Brain pericyte (primary cell): Measurements from ENCODE around the gene KLHL40.

Experiments
- DNase-seq: peaks from one replicate; pipeline ENCODE4 v3.0.0-alpha.2; 2012; ENCODE audit warnings: low read depth, low spot score

KLHL40 gene

DNA sequence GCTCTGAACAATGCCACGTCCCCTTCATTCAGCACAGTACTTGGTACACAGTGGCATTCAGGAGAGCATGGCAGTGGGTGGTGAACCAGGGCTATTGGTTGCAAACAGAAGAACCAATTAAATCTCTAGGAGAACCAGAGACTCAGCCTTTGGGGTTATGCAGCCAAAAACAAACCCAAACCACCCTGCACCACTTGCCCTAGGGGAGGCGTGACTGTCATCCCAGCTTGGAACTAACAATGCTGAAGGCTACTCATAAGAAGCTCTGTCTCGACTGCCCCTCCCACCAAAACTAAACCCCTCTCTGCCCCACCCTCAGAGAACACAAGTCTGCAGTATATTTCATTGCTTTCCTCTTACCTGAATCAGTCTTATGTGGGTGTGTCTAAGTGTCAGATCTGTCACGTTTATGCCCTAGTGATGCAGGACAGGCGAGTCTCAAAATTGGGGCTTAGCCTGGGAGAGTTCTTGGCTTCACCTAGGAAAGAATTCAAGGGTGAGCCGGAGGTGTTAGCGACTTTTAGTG, 15.2 kb upstream of the KLHL40 start:
- no peak for DNase-seq

DNA sequence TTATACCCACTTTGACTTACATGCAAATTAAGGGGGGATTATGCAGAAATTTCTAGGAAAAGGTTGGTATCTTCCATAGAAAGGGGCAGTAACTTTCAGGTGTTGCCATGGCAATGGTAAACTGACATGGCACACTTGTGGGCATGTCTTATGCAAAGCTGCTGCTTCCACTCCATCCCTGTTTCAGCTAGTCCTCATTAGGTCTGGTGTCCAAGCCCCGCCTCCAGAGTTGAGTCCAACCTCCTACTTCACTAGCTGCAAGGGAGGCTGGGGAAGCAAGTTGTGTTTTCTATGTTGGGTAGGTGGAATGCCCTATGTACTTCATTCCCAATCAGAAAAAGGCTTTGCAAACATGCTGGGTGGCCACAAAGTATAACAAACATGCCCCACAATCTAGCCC, 14.7 kb upstream of the KLHL40 start:
- DNase-seq: no peak

DNA sequence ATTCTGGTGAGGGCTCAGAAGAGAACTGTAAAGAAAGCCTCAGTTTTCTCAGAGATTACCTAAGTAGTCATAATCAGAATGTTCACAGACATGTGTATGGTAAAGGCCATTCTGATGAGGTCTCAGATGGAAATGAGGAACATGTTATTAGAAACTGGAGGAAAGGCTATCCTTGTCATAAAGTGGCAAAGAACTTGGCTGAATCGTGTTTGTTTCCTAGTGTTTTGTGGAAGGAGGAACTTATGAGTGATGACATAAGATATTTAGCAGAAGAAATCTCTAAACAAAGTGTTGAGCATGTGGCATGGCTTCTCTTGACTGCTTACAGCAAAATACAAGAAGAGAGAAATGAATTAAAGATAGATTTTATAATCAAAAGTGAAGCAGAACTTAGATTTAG, 12.8 kb upstream of the KLHL40 start:
- DNase-seq: no peak

DNA sequence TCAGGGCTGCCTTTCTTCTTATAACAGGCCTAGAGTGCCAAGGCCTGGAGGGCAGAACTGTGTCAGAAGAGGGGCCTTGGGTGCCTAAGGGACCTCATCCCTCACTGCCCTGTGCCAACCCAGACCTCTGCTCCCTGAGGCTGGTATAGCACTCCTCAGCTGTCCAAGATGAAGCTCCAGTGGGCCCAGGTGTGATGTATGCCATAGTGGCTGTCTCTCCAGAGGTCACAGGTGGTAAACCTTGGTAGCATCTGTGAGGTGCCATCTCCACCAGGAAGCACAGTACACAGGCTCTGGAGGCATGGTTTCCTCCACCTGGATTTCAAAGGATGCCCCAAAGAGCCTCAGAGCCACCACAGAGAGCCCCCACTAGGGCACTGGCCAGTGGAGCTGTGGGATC, 12.3 kb upstream of the KLHL40 start:
- no peak for DNase-seq

DNA sequence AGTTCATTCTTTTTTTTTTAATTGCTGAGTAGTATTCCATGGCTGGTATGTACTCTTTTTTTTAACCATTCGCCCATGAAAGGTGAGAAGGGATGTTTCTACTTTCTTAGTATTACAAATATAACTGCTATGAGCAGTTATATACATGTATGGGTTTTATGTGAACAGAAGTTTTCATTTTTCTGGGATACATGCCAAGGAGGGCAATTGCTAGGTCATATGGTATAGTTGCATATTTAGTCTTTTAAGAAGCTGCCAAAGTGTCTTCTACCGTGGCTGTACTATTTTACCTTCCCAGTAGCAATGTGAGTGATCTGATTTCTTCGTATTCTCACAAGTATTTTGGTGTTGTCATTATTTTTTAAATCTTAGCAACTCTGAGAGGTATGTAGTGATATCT, 11.2 kb upstream of the KLHL40 start:
- no peak for DNase-seq

DNA sequence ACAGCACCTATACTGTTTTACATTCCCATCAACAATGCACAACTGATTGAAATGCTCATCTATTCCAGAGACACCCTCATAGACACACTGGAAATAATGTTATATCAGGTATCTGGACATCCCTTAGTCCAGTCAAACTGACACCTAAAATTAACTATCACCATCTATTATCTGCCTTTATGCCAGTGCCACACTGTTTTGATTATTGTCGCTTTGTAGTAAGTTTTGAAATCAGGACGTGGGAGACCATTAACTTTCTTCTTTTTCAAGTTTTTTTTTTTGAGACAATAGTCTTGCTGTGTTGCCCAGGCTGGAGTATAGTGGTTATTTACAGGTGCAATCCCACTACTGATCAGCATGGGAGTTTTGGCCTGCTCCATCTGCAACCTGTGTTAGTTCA, 9.4 kb upstream of the KLHL40 start:
- no peak for DNase-seq

DNA sequence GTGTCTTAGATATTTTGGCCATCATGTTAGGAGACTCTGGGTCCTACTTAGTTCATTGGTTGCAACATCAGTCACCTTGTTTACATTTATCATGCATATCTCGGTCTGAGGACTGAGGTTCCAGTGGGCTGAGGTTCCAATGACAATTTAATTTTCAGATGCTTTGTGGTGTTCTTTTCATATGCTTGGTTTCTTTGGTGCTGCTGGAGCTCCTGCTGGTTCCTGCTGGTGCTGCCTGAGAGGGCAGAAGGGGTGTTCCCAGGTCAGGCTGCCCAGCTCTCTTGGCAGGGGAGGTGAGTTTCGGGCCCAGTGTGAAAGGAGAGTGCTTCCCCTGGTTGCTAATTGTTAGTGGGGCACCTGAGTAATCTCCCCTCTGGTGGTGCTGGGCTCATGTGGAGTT, 6.9 kb upstream of the KLHL40 start:
- DNase-seq: no peak

DNA sequence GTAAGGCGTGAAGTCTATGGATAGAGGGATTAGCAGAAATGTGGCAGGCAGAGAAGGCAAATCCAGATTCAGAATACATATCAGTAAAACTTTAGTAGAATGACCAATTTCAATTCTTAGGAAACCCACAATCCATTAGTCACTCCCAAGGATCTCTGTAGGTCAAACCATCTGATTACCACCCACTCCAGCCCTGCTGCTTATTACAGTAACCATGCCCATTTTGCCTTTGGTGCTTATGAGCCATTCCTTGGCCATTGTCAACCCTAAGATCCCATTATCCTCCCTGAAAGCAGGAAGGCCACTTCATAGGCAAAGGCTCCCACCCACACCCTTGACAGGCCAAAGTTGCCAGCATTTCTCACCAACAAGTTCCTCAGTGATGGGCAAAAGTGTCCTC, 5.1 kb upstream of the KLHL40 start:
- DNase-seq: no peak

DNA sequence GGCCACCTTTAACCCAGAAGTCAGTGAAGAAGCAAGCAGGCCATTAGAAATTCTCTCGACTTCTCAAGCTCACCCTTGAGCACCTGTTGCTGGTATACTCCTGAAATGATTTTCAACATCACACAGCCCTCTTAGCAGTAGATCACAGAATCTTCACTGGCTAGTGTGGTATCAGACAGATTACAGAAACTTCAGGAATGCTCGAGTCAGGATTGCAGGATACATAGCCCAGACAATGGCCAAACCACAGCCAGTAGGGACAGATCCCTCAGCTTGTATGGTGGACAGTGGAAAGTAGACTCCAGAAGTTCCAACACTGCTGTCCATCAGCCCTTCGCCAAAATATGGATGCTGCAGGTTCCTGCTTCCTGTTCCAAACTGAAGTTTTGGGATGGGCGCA, 4.5 kb upstream of the KLHL40 start:
- no peak for DNase-seq

DNA sequence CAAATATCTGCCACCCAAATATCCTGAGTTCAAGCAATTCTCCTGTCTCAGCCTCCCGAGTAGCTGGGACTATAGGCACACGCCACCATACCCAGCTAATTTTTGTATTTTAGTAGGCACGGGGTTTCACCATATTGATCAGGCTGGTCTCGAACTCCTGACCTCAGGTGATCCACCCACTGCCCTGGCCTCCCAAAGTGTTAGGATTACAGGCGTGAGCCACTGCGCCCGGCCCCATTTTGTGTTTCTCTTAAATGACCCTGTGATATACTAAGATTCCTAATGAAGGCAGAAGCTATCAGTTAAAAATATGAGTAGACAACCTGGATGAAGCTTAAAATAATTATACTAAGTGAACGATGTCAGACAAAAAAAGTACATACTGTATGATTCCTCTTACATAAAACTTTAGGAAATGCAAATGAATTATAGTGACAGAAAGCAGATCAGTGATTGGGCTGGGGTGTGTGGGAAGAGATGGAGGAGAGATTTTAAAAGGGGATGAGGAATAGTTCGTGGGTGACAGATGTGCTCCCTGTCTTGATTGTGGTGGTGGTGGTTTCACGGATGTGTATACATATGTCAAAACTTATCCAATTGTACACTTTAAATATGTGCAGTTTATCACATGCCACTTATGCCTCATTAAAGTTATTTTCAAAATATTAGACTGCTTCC, 3.8 kb upstream of the KLHL40 start:
- DNase-seq: no peak

DNA sequence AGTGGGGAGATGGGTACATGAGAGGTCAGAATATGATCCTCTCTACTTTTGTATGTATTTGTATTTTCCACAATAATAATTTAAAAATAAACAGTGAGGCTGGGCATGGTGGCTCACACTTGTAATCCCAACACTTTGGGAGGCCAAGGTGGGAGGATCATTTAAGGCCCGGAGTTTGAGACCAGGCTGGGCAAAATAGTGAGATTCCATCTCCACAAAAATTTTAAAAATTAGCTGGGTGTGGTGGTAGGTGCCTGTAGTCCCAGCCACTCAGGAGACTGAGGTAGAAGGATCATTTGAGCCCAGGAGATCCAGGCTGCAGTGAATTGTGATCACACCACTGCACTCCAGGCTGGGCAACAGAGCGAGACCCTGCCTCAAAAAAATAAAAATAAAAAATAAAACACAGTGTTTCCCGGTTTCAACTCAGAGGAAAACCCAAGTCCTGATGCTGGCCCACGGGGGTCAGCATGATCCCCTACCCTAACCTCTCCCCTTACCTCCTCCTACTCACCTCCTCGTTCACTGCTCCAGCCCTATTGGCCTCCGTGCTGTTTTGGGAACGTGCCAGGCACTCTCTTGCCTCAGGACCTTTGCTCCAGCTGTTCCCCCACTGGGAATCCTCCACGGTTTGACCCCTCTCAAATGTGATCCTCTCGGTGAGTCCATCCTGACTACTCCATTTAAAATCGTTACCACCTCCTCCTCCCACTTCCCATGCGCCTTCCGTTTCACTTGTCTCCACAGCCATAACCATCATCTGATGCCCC, 2.9 kb upstream of the KLHL40 start:
- DNase-seq: no peak

DNA sequence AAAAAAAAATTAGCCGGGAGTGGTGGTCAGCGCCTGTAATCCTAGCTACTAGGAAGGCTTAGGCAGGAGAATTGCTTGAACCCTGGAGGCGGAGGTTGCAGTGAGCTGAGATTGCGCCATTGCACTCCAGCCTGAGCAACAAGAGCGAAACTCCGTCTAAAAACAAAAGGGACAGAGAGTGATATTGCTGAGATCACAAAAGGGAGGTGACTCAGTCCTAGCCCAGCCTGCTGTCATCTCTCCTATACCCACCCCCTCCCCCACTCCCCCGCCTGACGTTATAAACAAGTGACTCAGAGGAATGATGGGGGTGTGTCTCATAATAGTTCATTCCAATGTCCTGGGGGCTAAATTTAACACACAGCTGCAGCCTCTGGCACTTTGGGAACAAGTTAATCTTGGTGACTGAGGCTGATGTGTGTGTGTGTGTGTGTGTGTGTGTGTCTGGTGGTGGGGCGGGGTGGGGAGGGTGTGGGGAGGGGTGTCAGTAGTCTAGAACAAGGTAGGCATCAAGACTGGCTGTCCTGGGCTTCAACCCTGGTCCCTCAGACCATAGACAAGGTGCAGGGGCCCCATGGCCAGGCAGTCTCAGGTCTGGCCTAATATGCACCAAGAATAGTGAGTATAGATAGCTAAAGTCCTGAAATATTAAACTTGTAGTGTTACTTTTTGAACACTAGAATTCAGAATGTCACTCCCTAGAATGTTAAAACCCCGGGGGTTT, 1.3 kb upstream of the KLHL40 start:
- DNase-seq: no peak

DNA sequence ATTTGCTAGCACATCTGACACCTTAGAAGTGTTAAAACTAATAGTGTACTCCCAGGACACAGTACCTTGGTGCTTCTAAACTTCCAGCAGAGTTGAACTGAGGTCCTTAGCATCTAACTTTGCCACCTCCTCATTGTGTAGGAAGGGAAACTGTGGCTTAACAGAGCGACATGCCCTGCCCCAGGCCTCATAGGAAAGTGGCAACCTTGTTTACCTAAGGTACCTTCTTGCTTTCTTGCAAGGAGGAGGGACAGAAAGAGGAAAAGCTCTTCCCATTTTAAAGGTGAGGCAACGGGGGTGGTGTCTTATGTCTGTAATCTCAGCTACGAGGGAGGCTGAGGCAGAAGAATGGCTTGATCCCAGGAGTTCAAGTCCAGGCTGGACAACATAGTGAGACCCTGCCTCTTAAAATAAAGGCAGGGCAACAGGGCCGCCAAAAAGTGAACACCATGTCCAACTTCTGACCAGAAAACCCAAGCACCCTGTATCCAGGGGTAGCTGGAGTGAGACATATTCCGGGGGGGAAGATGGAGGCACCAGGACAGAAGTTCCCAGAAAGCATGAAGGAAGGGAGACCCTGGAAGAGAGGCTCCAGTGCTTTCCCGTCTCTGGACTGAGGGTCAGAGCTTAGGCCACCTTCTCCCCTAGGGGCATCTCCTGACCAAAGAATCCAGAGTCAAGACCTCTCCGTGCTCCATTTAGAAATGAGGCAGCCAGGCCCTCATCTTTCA, 540 bp upstream of the KLHL40 start:
- no peak for DNase-seq

DNA sequence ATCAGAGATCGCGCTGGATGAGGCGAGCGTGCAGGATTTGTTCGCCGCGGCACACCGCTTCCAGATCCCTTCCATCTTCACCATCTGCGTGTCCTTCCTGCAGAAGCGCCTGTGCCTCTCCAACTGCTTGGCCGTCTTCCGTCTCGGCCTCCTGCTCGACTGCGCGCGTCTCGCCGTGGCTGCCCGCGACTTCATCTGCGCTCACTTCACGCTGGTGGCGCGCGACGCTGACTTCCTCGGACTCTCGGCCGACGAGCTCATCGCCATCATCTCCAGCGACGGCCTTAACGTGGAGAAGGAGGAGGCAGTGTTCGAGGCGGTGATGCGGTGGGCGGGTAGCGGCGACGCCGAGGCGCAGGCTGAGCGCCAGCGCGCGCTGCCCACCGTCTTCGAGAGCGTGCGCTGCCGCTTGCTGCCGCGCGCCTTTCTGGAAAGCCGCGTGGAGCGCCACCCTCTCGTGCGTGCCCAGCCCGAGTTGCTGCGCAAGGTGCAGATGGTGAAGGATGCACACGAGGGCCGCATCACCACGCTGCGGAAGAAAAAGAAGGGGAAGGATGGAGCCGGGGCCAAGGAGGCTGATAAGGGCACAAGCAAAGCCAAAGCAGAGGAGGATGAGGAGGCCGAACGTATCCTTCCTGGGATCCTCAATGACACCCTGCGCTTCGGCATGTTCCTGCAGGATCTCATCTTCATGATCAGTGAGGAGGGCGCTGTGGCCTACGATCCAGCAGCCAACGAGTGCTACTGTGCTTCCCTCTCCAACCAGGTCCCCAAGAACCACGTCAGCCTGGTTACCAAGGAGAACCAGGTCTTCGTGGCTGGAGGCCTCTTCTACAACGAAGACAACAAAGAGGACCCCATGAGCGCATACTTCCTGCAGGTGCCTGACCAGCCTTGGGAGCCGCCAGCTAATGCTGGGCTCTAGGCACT, 819 bp downstream of the KLHL40 start:
- no peak for DNase-seq

DNA sequence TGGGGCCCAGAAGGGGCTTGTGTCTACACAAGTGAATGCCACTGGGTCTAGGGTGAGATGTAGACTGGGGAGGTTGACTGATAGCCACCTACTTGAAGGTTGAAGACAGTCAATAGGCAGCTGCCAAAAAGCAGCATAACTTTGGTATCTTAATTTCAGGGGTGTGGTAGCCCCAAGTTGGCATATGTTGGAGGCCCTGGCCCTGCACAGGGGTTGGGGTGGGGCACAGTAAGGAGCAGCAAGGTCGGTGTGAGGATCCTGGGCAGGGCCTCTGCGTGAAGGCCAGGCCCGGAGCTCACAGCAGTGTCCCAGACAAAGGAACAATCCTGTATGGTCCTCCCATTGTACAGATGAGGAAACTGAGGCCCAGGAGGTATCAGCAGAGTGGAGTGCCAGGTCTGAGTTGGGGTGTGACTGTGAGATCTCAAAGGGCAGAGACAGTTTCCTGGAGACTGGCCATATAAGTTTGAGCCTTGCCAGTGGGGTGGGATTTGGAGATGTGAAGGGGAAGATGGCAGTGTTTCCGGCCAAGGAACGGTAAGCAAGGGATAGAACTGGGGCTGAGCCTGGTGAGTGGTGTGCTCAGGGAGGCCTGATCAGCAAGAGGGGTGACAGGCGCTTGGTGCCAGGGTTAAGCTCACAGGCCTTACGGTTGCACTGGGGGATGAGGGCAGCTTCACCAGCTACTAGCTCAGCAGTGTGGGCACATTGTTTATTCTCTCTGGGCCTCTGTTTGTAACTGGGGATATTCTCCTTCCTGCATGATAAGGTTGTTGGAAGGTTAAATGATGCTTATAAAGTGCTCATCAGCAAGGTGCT, 1.7 kb downstream of the KLHL40 start:
- DNase-seq: no peak

DNA sequence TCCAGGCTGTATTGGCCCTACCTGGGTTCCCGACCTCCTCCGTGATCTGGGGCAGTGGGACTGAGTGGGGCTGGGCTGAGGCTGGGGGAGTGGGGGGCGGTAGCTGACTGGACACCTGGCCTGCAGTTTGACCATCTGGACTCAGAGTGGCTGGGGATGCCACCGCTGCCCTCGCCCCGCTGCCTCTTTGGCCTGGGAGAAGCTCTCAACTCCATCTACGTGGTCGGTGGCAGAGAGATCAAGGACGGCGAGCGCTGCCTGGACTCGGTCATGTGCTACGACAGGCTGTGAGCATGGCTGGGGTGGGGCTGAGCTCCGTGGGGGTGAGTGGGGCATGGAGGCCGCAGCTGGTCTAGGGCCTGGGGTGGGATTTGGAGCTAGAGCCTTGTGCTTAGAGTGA, 2.7 kb downstream of the KLHL40 start:
- no peak for DNase-seq

DNA sequence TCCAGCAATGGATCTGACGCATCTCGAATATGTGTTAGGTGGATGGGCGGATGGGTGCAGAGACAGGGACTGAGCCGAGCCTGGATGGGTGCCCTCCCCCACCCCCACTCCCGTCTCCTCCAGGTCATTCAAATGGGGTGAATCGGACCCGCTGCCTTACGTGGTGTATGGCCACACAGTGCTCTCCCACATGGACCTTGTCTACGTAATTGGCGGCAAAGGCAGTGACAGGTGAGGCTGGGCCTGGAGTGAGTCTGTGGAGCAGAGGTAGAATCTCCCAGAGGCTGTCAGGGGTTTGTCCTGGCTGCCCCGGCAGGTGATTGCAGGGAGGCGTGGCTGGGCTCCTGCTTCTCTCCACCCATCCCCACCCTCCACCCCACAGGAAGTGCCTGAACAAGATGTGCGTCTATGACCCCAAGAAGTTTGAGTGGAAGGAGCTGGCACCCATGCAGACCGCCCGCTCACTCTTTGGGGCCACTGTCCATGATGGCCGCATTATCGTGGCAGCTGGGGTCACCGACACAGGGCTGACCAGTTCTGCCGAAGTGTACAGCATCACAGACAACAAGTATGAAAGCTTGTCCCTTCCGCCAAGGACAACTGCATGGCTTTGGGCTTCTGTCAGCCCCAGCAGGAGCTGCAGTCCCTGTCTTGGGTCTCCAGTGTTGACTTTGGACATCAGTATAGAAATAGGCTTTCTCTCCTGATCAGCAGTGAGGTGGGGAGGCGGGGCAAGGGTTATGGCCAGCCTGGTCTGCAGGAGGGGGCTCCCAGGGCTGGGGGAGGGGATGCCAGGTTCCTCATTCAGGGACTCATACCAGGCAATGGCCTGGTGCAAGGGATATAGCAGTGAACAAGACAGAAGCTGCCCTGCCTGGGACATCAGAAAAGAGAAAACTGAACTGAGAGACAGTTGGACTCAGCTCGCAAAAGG, 3.4 kb downstream of the KLHL40 start:
- DNase-seq: no peak

DNA sequence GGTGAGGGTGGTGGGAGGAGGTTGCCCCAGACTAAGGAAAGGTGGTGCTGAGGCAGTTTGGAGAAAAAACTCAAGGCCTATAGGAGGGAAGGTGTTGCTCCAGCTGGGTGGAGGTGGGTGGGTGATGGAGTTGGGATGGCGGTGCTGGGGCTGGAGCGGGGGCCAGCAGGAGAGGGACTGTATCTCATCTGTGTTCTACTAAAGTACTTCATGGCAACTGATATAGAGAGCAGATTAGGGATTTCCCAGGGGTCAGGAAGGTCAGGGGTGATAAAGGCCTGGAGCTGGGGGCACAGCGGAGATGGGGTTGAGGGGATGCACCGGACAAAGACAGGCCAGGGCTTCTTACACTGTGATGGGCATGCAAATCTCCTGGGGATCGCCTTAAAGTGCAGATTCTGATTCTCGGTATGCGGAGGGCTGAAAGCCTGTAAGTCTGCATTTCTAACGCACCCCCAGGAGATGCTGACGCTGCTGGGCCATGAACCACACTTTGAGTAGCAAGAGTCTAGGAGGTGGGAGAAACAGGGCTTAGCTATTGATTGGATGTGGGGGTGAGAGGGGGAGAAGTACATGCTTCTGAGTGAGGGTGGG, 4.2 kb downstream of the KLHL40 start:
- DNase-seq: no peak
